DMS79 treated with DMSO at 0.1 percent for 48 hours (cell line): ENCODE measurements around the gene SNX15.

Experiments
- DNase-seq: peaks from one replicate; lab custom pipeline; 2025; lab: John Stamatoyannopoulos, UW

SNX15 gene

GRCh38 chr11:65084598-65085375 lies 57.5 kb downstream of the SNX15 start:
- DNase-seq: no peak

- DNase-seq: no peak
These were observed 58.2 kb downstream of the SNX15 start for GRCh38 chr11:65085446-65085845.

- no peak for DNase-seq
These were observed 59.6 kb downstream of the SNX15 start for GRCh38 chr11:65086809-65087208.

DNA sequence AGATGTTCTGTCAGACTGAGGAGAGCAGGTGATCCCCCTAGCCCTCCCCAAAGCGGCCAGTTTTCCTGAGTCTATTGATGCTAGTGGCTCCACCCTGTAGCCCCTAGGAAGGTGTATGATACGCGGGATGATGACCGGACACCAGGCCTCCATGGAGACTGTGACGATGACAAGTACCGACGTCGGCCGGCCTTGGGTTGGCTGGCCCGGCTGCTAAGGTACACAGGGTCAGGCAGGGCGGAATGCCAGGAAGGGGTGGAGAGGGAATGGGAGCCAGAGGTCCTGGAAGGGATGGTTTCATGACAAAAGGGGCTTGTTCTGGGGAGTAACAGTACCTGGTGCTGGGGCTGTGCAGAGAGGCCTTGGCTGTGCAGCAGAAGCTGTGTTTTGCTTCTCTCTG lies 60.0 kb downstream of the SNX15 start:
- no peak for DNase-seq

DNA sequence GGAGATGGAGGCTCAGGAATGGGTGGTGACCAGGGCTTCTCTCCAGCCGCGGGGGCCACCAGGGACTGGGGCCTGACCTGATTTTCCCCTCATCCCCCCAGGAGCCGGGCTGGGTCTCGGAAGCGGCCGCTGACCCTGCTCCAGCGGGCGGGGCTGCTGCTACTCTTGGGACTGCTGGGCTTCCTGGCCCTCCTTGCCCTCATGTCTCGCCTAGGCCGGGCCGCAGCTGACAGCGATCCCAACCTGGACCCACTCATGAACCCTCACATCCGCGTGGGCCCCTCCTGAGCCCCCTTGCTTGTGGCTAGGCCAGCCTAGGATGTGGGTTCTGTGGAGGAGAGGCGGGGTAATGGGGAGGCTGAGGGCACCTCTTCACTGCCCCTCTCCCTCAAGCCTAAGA lies 60.6 kb downstream of the SNX15 start:
- DNase-seq: no peak

GRCh38 chr11:65089621-65090020 lies 62.4 kb downstream of the SNX15 start:
- no peak for DNase-seq
